Ovary (tissue), 9 donors: ENCODE data around the gene CCDC81. TPM values are rescaled to one million over a fixed set of nuclear protein-coding genes. Genes with fewer than 3 reads are reported as not detected.

Experiments
- DNase-seq, 5 donors: peaks; one replicate each; pipeline ENCODE4 v3.0.0-alpha.2; 2019 to 2020
- H3K27ac ChIP-seq, 2 donors: fragments of 200-600 bp; one replicate each; pipeline versions ENCODE4 v1.5.1 to v1.8.0; 2019 to 2022
- H3K27me3 ChIP-seq: fragments of 200-600 bp; one replicate; pipeline ENCODE4 v1.8.0; 2022
- H3K36me3 ChIP-seq: fragments of 200-600 bp; sonication (generic); one replicate; pipeline ENCODE4 v1.5.1; 2019
- H3K4me1 ChIP-seq: one replicate; pipeline ENCODE4 v1.8.1; 2013; ENCODE audit warnings: mild to moderate bottlenecking, moderate library complexity; ENCODE audit not compliant: insufficient read depth
- H3K4me3 ChIP-seq: fragments of 200-600 bp; sonication (generic); one replicate; pipeline ENCODE4 v1.5.1; 2017
- H3K9me3 ChIP-seq, 2 donors: fragments of 200-600 bp in 1 of 2; sonication (generic) in 1 of 2; one replicate each; pipeline versions ENCODE4 v1.5.1 to v1.8.1; 2013 to 2019; ENCODE audit warnings: mild to moderate bottlenecking in 1 of 2, moderate library complexity in 1 of 2
- EP300 ChIP-seq: sonication (generic); formaldehyde crosslinking; IDR thresholded peaks from one replicate; pipeline ENCODE4 v1.6.1; 2017; ENCODE audit warnings: antibody characterized with exemption
- POLR2A ChIP-seq: fragments of 450-650 bp; IDR thresholded peaks from one replicate; pipeline ENCODE4 v1.6.1; 2017; ENCODE audit warnings: antibody characterized with exemption, mild to moderate bottlenecking, moderate library complexity
- WGBS, 3 donors: extraction: QIAGEN DNeasy Blood & Tissue Kit in 1 of 3; methylation state at CpG; one replicate each; pipeline versions ENCODE4 v1.1.5 to v1.1.7; 2013 to 2017; 5-methylcytosine and 5-hydroxymethylcytosine counted together
- intact Hi-C, 4 donors: fragments of 100-400 bp; cut with DNase I; formaldehyde crosslinking; loops; one replicate each; pipeline versions ENCODE4 v1.11.0 to v1.15.1; 2022 to 2023
- polyA plus RNA-seq, 2 donors: library from polyadenylated mRNA; stranded (reverse); fragments of 200-250 nt in 1 of 2; fragments of 350-450 nt in 1 of 2; fragmentation: Illumina TruSeq in 1 of 2; extraction: RNeasy Lipid Tissue Mini Kit (QIAGEN cat#74804) in 1 of 2; gene quantifications; one replicate each; pipeline ENCODE4 v1.2.3, GENCODE V29; 2013 to 2014
- total RNA-seq, 7 donors: library from RNA; depleted of rRNA in 2 of 7; stranded (reverse); fragments of >200 nt in 2 of 7; fragmentation: NEBNext Ultra II Directional in 3 of 7; extraction: Animal tissue kit (Norgen Biotek cat#: 25700) in 3 of 7; gene quantifications; one replicate each; pipeline versions ENCODE4 v1.1.0 to v1.2.4, GENCODE V29; 2016 to 2023
- TF ChIP-seq, protein P1 (sequence below), 3 donors: fragments of 450-650 bp in 2 of 3; fragments of 200-600 bp in 1 of 3; IDR thresholded peaks; one replicate each; pipeline versions ENCODE4 v1.5.1 to v1.8.0; 2016 to 2022; ENCODE audit warnings: antibody characterized with exemption in 3 of 3, mild to moderate bottlenecking in 1 of 3
- donor health status: DM: no; HTN: no; CAD: no; lungs with moderate emphysema.
- donor health status: DM: no; HTN: no; CAD: no.
- donor health status: Bipolar disorder and iron deficiency.
- donor health status: DM: yes; HTN: yes; CAD: no.
- donor health status: DM: no; HTN: no; CAD: no.
- donor health status: DM: yes; HTN: yes; CAD: no.

Gene CCDC81
- total and polyA plus RNA-seq, 9 donors = 0.36 to 9.5 (median 1.9) TPM

GRCh38 chr11:86444981-86445380 lies 70.3 kb downstream of the CCDC81 start:
- DNase-seq = no peak
- Histone ChIP-seq H3K27me3 (no peaks in the 10 kb centered on the region), H3K4me3 (no peak overlapping the region), H3K36me3 (no peaks in the 10 kb centered on the region), H3K4me1 (no peaks in the 10 kb centered on the region), H3K9me3 (no peaks in the 10 kb centered on the region), H3K27ac (no peak overlapping the region)
- WGBS, 3 donors = 92 to 100% (median 98%) methylated on average over 1 of the region's 1 CpG
- intact Hi-C loops = loop anchor here in 2 of 4 donors (10.0 kb wide), 2 partner anchors 170 to 460 kb away; no protein-coding TSS in a partner anchor
- no peak for TF ChIP-seq EP300
- TF ChIP-seq, protein P1, sequence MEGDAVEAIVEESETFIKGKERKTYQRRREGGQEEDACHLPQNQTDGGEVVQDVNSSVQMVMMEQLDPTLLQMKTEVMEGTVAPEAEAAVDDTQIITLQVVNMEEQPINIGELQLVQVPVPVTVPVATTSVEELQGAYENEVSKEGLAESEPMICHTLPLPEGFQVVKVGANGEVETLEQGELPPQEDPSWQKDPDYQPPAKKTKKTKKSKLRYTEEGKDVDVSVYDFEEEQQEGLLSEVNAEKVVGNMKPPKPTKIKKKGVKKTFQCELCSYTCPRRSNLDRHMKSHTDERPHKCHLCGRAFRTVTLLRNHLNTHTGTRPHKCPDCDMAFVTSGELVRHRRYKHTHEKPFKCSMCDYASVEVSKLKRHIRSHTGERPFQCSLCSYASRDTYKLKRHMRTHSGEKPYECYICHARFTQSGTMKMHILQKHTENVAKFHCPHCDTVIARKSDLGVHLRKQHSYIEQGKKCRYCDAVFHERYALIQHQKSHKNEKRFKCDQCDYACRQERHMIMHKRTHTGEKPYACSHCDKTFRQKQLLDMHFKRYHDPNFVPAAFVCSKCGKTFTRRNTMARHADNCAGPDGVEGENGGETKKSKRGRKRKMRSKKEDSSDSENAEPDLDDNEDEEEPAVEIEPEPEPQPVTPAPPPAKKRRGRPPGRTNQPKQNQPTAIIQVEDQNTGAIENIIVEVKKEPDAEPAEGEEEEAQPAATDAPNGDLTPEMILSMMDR (IDR thresholded peaks at IDR 0.05) = no peak
- TF ChIP-seq POLR2A = no peak

DNA sequence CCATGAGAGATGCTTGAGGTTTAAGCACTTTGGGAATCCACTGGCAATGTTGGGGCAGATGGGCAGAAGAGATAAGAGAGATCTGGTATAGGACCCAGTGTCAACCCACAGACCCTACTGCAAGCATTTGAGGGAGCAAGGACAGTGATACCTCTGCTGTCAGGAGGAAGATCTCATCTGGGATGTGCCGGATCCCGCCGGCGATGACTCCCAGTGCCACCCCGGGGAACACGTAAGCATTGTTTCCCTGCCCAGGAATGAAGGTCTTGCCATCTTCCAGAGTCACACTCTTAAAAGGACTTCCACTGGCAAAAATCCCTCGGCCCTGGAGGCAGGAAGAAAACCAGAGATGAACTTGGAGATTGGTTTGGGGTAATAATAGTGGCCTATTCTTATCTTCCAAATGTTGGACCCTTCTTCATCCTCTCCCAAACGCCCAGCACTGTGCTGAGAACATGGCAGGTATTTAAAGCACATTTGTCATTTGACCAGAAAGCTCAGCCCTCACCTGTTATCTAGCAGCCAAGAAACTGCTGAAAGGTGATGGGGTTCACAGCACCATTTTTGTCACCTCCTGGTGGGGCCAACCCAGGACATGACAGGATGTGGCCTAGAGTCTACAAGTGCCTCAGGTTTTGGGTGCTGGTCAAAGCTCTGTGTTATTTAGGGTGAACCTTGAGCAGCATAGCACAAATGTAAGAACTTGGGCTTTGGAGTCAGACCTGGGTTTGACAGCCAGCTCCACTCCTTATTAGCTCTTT lies 71.7 kb downstream of the CCDC81 start:
- TF ChIP-seq EP300 (no peak), POLR2A (no peak)
- TF ChIP-seq, protein P1 (IDR thresholded peaks at IDR 0.05) = no peak
- WGBS, 3 donors = 93 to 96% (median 93%) methylated on average over 8 of the region's 8 CpGs
- no peak overlapping the region for H3K4me3 ChIP-seq
- H3K36me3 ChIP-seq = no peaks in the 10 kb centered on the region
- no peaks in the 10 kb centered on the region for H3K4me1 ChIP-seq
- intact Hi-C loops = loop anchor here in 2 of 4 donors (10.0 kb wide), 2 partner anchors 168 to 458 kb away; no protein-coding TSS in a partner anchor
- H3K9me3 ChIP-seq = no peaks in the 10 kb centered on the region
- DNase-seq = no peak
- no peaks in the 10 kb centered on the region for H3K27me3 ChIP-seq
- H3K27ac ChIP-seq = no peak overlapping the region

- WGBS, 3 donors = 88 to 90% (median 89%) methylated on average over 12 of the region's 12 CpGs
- Histone ChIP-seq H3K9me3 (no peaks in the 10 kb centered on the region), H3K4me3 (no peak overlapping the region), H3K36me3 (no peaks in the 10 kb centered on the region), H3K27ac (no peak overlapping the region), H3K4me1 (no peaks in the 10 kb centered on the region), H3K27me3 (no peaks in the 10 kb centered on the region)
- DNase-seq = no peak
- TF ChIP-seq EP300 (no peak), POLR2A (no peak)
- TF ChIP-seq, protein P1 (IDR thresholded peaks at IDR 0.05) = no peak
- intact Hi-C loops = loop anchor here in 2 of 4 donors (10.0 kb wide), 2 partner anchors 168 to 458 kb away; no protein-coding TSS in a partner anchor
These were observed 72.2 kb downstream of the CCDC81 start for GRCh38 chr11:86446924-86447285.

GRCh38 chr11:86447763-86448480 lies 73.2 kb downstream of the CCDC81 start:
- no peaks in the 10 kb centered on the region for H3K4me1 ChIP-seq
- H3K27me3 ChIP-seq = no peaks in the 10 kb centered on the region
- H3K36me3 ChIP-seq = no peaks in the 10 kb centered on the region
- TF ChIP-seq POLR2A (no peak), EP300 (no peak)
- TF ChIP-seq, protein P1 (IDR thresholded peaks at IDR 0.05) = no peak
- DNase-seq = no peak
- H3K9me3 ChIP-seq = no peaks in the 10 kb centered on the region
- 94 to 97% (median 94%) methylated on average over 3 of the region's 3 CpGs for WGBS, 3 donors
- no peak overlapping the region for H3K4me3 ChIP-seq
- intact Hi-C loops = loop anchor here in 2 of 4 donors (10.0 kb wide), 2 partner anchors 167 to 457 kb away; no protein-coding TSS in a partner anchor
- no peak overlapping the region for H3K27ac ChIP-seq
